ENCODE results near the gene COG5. TPM values are rescaled to one million over a fixed set of nuclear protein-coding genes. Genes with fewer than 3 reads are reported as not detected.

Gene COG5
- total RNA-seq, 1 experiment from 2014 or later: 43.9 TPM

DNA sequence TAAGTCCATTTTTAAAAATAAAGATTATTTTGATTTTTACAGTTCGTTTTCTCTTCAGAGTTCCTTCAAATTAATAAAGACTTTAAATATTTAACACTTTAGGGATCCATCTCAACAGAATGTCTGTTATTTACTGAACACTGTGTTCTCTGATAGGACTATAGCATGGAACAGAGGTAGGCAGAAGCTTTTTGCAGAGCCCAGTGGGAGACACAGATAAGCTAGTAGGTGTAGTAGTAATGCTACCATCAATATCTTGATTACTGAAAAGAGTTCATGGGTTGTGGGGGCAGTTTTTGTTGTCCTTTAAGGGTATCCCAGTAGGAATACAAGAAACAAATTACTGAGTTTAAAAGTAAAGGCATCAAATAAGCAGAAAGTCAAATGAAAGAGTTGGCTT lies 254.4 kb downstream of the COG5 start:
- CTCF ChIA-PET: no interaction called here

DNA sequence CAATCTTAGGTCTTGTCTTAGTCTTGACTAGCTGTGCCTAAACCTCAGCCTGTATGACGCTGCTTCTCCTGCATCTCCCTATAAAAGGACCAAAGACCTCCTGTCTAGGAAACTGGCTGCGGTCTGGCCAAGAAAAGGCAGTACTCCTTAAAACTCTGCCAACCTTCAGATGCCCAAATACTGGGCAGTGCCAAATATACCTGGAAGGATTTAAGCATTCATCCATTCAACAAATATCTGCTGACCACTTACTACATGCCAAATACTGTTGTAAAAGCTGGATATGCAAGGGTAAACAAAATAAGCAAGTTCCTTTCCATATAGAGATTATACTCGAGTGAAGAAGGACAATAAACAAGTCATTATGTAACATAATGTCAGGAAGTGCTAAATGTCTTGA lies 259.1 kb downstream of the COG5 start:
- no peaks in the 10 kb centered on the region for H3K27me3 Mint-ChIP-seq (ENCODE audit: insufficient read depth, unreplicated experiment)
- Histone ChIP-seq H3K9me3 (no peaks in the 10 kb centered on the region), H3K4me1 (no peaks in the 10 kb centered on the region), H3K36me3 (ENCODE audit: control insufficient read depth, insufficient read depth, low read length) (no peaks in the 10 kb centered on the region), H3K4me3 (ENCODE audit: low read depth, low read length) (no peak overlapping the region), H3K27me3 (replicated peaks; ENCODE audit: control insufficient read depth, insufficient read depth, low read length) (no peaks in the 10 kb centered on the region)
- POLR2A ChIA-PET: no interaction called here
- BruUV-seq (replicated peaks): no TSS peak
- H3K4me1 Mint-ChIP-seq (ENCODE audit: low read depth, unreplicated experiment): no peaks in the 10 kb centered on the region
- H3K4me3 Mint-ChIP-seq (ENCODE audit: unreplicated experiment): no peak overlapping the region
- intact Hi-C loops (cut with micrococcal nuclease; ENCODE audit: unreplicated experiment): no loop called here
- no peak for DNase-seq
- CTCF ChIA-PET: no interaction called here
- H3K36me3 Mint-ChIP-seq (ENCODE audit: insufficient read depth, unreplicated experiment): no peaks in the 10 kb centered on the region
- H3K9me3 Mint-ChIP-seq (ENCODE audit: unreplicated experiment): no peaks in the 10 kb centered on the region
- TF ChIP-seq, protein P1, sequence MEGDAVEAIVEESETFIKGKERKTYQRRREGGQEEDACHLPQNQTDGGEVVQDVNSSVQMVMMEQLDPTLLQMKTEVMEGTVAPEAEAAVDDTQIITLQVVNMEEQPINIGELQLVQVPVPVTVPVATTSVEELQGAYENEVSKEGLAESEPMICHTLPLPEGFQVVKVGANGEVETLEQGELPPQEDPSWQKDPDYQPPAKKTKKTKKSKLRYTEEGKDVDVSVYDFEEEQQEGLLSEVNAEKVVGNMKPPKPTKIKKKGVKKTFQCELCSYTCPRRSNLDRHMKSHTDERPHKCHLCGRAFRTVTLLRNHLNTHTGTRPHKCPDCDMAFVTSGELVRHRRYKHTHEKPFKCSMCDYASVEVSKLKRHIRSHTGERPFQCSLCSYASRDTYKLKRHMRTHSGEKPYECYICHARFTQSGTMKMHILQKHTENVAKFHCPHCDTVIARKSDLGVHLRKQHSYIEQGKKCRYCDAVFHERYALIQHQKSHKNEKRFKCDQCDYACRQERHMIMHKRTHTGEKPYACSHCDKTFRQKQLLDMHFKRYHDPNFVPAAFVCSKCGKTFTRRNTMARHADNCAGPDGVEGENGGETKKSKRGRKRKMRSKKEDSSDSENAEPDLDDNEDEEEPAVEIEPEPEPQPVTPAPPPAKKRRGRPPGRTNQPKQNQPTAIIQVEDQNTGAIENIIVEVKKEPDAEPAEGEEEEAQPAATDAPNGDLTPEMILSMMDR (IDR thresholded peaks at IDR 0.05; ENCODE audit: insufficient read depth in 1 of 2, low read depth in 1 of 2, low read length in 1 of 2, severe bottlenecking in 1 of 2, unreplicated experiment in 1 of 2): no peak
- H3K27ac Mint-ChIP-seq (ENCODE audit: unreplicated experiment): no peak overlapping the region

More for the DNA sequence above, 254.4 kb downstream of the COG5 start:
- Mint-ChIP-seq H3K4me3 (ENCODE audit: unreplicated experiment) (no peak overlapping the region), H3K4me1 (ENCODE audit: low read depth, unreplicated experiment) (no peaks in the 10 kb centered on the region), H3K27ac (ENCODE audit: unreplicated experiment) (no peak overlapping the region), H3K36me3 (ENCODE audit: insufficient read depth, unreplicated experiment) (no peaks in the 10 kb centered on the region), H3K9me3 (ENCODE audit: unreplicated experiment) (no peaks in the 10 kb centered on the region), H3K27me3 (ENCODE audit: insufficient read depth, unreplicated experiment) (no peaks in the 10 kb centered on the region)
- no TSS peak for BruUV-seq (replicated peaks)
- POLR2A ChIA-PET: no interaction called here
- Histone ChIP-seq H3K9me3 (no peaks in the 10 kb centered on the region), H3K36me3 (ENCODE audit: control insufficient read depth, insufficient read depth, low read length) (no peaks in the 10 kb centered on the region), H3K4me3 (ENCODE audit: low read depth, low read length) (no peak overlapping the region), H3K4me1 (no peaks in the 10 kb centered on the region), H3K27me3 (replicated peaks; ENCODE audit: control insufficient read depth, insufficient read depth, low read length) (no peaks in the 10 kb centered on the region)
- intact Hi-C loops (cut with micrococcal nuclease; ENCODE audit: unreplicated experiment): no loop called here
- TF ChIP-seq, protein P1 (IDR thresholded peaks at IDR 0.05; ENCODE audit: insufficient read depth in 1 of 2, low read depth in 1 of 2, low read length in 1 of 2, severe bottlenecking in 1 of 2, unreplicated experiment in 1 of 2): no peak
- no peak for DNase-seq

DNA sequence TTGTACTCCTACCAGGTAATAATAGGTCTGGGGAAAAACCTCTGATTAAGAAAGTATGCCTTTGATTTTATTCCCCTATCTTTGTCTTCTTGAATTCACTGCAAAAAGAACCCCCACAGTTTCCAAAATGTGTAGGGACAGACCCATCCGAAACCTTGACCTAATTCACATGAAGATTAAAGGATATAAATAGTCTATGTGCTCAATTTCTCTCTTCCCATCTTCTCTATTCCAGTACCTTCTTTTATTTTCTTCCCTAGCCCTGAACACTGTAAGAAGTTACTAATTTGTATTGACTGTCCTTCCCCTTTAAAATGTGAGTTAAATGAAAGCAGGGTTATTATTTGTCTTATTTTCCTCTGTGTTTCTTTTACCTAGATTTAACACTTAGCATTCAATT lies 259.7 kb downstream of the COG5 start:
- Histone ChIP-seq H3K27me3 (replicated peaks; ENCODE audit: control insufficient read depth, insufficient read depth, low read length) (no peaks in the 10 kb centered on the region), H3K36me3 (ENCODE audit: control insufficient read depth, insufficient read depth, low read length) (no peaks in the 10 kb centered on the region), H3K4me1 (no peaks in the 10 kb centered on the region), H3K4me3 (ENCODE audit: low read depth, low read length) (no peak overlapping the region), H3K9me3 (no peaks in the 10 kb centered on the region)
- H3K27ac Mint-ChIP-seq (ENCODE audit: unreplicated experiment): no peak overlapping the region
- H3K4me1 Mint-ChIP-seq (ENCODE audit: low read depth, unreplicated experiment): no peaks in the 10 kb centered on the region
- H3K27me3 Mint-ChIP-seq (ENCODE audit: insufficient read depth, unreplicated experiment): no peaks in the 10 kb centered on the region
- no peak for DNase-seq
- no peaks in the 10 kb centered on the region for H3K9me3 Mint-ChIP-seq (ENCODE audit: unreplicated experiment)
- intact Hi-C loops (cut with micrococcal nuclease; ENCODE audit: unreplicated experiment): no loop called here
- no TSS peak for BruUV-seq (replicated peaks)
- no peaks in the 10 kb centered on the region for H3K36me3 Mint-ChIP-seq (ENCODE audit: insufficient read depth, unreplicated experiment)
- H3K4me3 Mint-ChIP-seq (ENCODE audit: unreplicated experiment): no peak overlapping the region
- TF ChIP-seq, protein P1 (IDR thresholded peaks at IDR 0.05; ENCODE audit: insufficient read depth in 1 of 2, low read depth in 1 of 2, low read length in 1 of 2, severe bottlenecking in 1 of 2, unreplicated experiment in 1 of 2): no peak
- ChIA-PET POLR2A (no interaction called here), CTCF (no interaction called here)

Data from Caco-2 (cell line).